A673 (cell line): ENCODE measurements around the gene SLIT3. TPM values are rescaled to one million over a fixed set of nuclear protein-coding genes. Genes with fewer than 3 reads are reported as not detected.

ENCODE experiments used
- BruUV-seq: library from RNA; stranded (reverse); fragments of 400-500 nt; replicated peaks from 2 replicates; lab custom pipeline; 2021; lab: Mats Ljungman, UMichigan
- CTCF ChIA-PET: fragments of 300-600 bp; sonication (Branson Sonifier 250); formaldehyde crosslinking; loops from one replicate; lab custom pipeline; 2022; ENCODE audit warnings: antibody characterized with exemption; lab: Charles Lee
- POLR2A ChIA-PET: fragments of 300-600 bp; sonication (Branson Sonifier 250); formaldehyde crosslinking; loops from one replicate; lab custom pipeline; 2022; ENCODE audit warnings: antibody characterized with exemption; ENCODE audit not compliant: low non-redundant PET; lab: Charles Lee
- DNase-seq: peaks from one replicate; pipeline ENCODE4 v3.0.0-alpha.2; 2015; ENCODE audit warnings: low spot score
- H3K27ac ChIP-seq: fragments of 200-600 bp; sonication (generic); 2 replicates; pipeline ENCODE4 v1.5.1; 2016; ENCODE audit warnings: mixed run types, low read depth, mild to moderate bottlenecking, mixed read lengths, antibody characterized with exemption, low read length; ENCODE audit not compliant: poor library complexity, severe bottlenecking
- H3K27me3 ChIP-seq: fragments of 200-600 bp; sonication (generic); replicated peaks from 2 replicates; pipeline ENCODE4 v1.6.1; 2017; ENCODE audit warnings: mixed run types, low read depth, mild to moderate bottlenecking, mixed read lengths, antibody characterized with exemption, low read length; ENCODE audit not compliant: insufficient read depth, poor library complexity
- H3K36me3 ChIP-seq: fragments of 200-600 bp; sonication (generic); 2 replicates; pipeline ENCODE4 v1.6.1; 2016; ENCODE audit warnings: mixed run types, mild to moderate bottlenecking, mixed read lengths, antibody characterized with exemption, low read length; ENCODE audit not compliant: insufficient read depth, poor library complexity, severe bottlenecking
- H3K4me1 ChIP-seq: fragments of 200-600 bp; sonication (generic); 2 replicates; pipeline ENCODE4 v1.6.1; 2017; ENCODE audit warnings: mixed run types, mild to moderate bottlenecking, mixed read lengths, antibody characterized with exemption, low read length; ENCODE audit not compliant: insufficient read depth, poor library complexity, severe bottlenecking
- H3K4me3 ChIP-seq: fragments of 200-600 bp; sonication (generic); 2 replicates; pipeline ENCODE4 v1.5.1; 2016; ENCODE audit warnings: low read depth, mixed run types, mild to moderate bottlenecking, mixed read lengths, low read length; ENCODE audit not compliant: poor library complexity, severe bottlenecking
- H3K9me3 ChIP-seq: fragments of 200-600 bp; sonication (generic); 2 replicates; pipeline ENCODE4 v1.6.1; 2016; ENCODE audit warnings: mixed run types, low read depth, mild to moderate bottlenecking, mixed read lengths, antibody characterized with exemption, low read length; ENCODE audit not compliant: poor library complexity, severe bottlenecking
- EZH2 ChIP-seq: fragments of 200-600 bp; sonication (generic); IDR thresholded peaks from 2 replicates; pipeline ENCODE4 v1.6.1; 2017; ENCODE audit warnings: borderline replicate concordance, low read depth, mild to moderate bottlenecking, mixed read lengths, antibody characterized with exemption, low read length; ENCODE audit not compliant: poor library complexity, severe bottlenecking
- intact Hi-C: fragments of 100-400 bp; cut with micrococcal nuclease; formaldehyde crosslinking; loops from one replicate; pipeline ENCODE4 v1.10.0; 2022; ENCODE audit not compliant: unreplicated experiment
- total RNA-seq: library from RNA; stranded (reverse); gene quantifications from 2 replicates; pipeline ENCODE4 v1.2.3, GENCODE V29; 2021
- TF ChIP-seq, protein P1 (sequence below): fragments of 300-800, 200-600 bp; sonication (generic); conservative IDR thresholded peaks from 2 replicates; pipeline ENCODE4 v1.5.1; 2017; ENCODE audit warnings: low read depth, mild to moderate bottlenecking, antibody characterized with exemption, low read length, moderate library complexity, mixed read lengths

The SLIT3 gene
- total RNA-seq, 1 experiment from 2014 or later: not detected

DNA sequence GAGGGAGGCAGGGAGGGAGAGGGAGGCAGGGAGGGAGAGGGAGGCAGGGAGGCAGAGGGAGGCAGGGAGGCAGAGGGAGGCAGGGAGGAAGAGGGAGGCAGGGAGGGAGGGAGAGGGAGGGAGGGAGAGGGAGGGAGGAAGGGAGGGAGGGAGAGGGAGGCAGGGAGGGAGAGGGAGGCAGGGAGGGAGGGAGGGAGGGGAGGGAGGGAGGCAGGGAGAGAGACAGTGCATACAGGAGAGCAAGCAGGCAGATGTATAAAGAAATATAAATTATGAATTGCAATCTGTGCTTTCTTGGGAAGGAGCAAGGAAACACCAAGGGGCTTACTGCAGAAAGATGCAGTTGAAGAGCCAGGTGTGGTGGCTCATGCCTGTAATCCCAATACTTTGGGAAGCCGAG is 574.6 kb downstream of the SLIT3 start:
- intact Hi-C loops: no loop called here
- TF ChIP-seq, protein P1, sequence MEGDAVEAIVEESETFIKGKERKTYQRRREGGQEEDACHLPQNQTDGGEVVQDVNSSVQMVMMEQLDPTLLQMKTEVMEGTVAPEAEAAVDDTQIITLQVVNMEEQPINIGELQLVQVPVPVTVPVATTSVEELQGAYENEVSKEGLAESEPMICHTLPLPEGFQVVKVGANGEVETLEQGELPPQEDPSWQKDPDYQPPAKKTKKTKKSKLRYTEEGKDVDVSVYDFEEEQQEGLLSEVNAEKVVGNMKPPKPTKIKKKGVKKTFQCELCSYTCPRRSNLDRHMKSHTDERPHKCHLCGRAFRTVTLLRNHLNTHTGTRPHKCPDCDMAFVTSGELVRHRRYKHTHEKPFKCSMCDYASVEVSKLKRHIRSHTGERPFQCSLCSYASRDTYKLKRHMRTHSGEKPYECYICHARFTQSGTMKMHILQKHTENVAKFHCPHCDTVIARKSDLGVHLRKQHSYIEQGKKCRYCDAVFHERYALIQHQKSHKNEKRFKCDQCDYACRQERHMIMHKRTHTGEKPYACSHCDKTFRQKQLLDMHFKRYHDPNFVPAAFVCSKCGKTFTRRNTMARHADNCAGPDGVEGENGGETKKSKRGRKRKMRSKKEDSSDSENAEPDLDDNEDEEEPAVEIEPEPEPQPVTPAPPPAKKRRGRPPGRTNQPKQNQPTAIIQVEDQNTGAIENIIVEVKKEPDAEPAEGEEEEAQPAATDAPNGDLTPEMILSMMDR: no peak
- TF ChIP-seq EZH2: no peak
- Histone ChIP-seq H3K36me3 (no peaks in the 10 kb centered on the region), H3K4me3 (no peak overlapping the region), H3K9me3 (peaks cover 8% of the 10 kb centered on the region), H3K27me3 (peaks cover 45% of the 10 kb centered on the region), H3K4me1 (no peaks in the 10 kb centered on the region), H3K27ac (no peak overlapping the region)
- BruUV-seq: no TSS peak
- CTCF ChIA-PET: no interaction called here
- no peak for DNase-seq
- POLR2A ChIA-PET: no interaction called here

DNA sequence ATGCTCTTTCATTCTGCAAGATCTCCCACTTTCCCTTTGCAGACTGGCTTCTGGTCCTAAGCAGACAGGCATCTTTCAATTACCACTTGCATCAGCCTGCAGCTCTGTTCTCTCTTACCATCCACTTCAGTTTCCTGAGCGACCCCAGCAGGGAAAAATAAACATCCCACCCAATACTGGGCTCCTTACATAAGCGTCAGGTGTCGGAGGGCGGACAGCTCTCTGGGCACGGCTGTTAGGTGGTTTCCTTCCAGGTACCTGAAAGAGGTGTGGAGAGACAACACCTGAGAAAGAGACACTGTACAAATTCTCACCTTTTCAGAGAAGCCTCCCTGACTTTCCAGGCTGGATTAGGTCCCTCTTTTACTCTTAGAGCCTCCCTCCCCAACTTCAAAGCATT is 576.7 kb downstream of the SLIT3 start:
- POLR2A ChIA-PET: no interaction called here
- intact Hi-C loops: no loop called here
- Histone ChIP-seq H3K36me3 (no peaks in the 10 kb centered on the region), H3K27ac (no peak overlapping the region), H3K4me3 (no peak overlapping the region), H3K4me1 (no peaks in the 10 kb centered on the region), H3K9me3 (peaks cover 3% of the 10 kb centered on the region), H3K27me3 (peaks cover 24% of the 10 kb centered on the region)
- BruUV-seq: no TSS peak
- TF ChIP-seq, protein P1: no peak
- no peak for TF ChIP-seq EZH2
- DNase-seq: no peak
- CTCF ChIA-PET: no interaction called here

DNA sequence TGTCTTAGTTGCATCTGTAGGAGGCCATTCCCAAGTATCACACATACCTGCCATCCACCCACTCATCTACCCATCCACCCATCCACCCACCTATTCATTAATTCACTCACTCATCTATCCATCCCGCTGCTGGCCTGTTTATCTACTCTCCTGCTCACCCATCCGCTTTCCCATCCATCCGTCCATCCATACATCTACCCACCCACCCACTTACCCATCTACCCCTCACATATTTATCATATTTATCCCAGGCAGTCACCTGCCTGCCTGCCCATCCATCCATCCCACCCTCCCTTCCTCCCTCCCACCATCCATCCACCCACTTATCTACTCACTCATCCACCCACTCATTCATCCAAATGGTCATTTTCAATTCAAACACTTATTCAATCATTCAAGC is 577.9 kb downstream of the SLIT3 start:
- Histone ChIP-seq H3K4me3 (no peak overlapping the region), H3K27me3 (peaks cover 20% of the 10 kb centered on the region), H3K36me3 (no peaks in the 10 kb centered on the region), H3K4me1 (no peaks in the 10 kb centered on the region), H3K27ac (no peak overlapping the region), H3K9me3 (no peaks in the 10 kb centered on the region)
- BruUV-seq: no TSS peak
- ChIA-PET CTCF (no interaction called here), POLR2A (no interaction called here)
- DNase-seq: no peak
- intact Hi-C loops: no loop called here
- no peak for TF ChIP-seq EZH2
- TF ChIP-seq, protein P1: no peak
